Activated T-cell treated with anti-CD3 and anti-CD28 coated beads for 24 hours (primary cell): ENCODE results near the gene OXT.
"Not testable (repeated sequence)": the region's sequence is repeated elsewhere in the genome, so short reads cannot be mapped to it uniquely, and the experiment has no call there.

Experiments used
- DNase-seq: peaks from one replicate; pipeline ENCODE4 v3.0.0-alpha.2; 2020; ENCODE audit warnings: low read depth

The OXT gene

GRCh38 chr20:3071610-3072529 is at the start of gene OXT:
TSS of gene OXT (plus strand) at chr20:3071620. CDS start at chr20:3071656, 36 bp downstream.
- DNase-seq: peak; percentile 57

- DNase-seq: no peak
Observed at GRCh38 chr20:3021777-3022176, 49.6 kb upstream of the OXT start.

GRCh38 chr20:3022559-3023490 is 48.6 kb upstream of the OXT start:
- DNase-seq: not testable (repeated sequence)

- no peak for DNase-seq
Observed at GRCh38 chr20:3027987-3028386, 43.4 kb upstream of the OXT start.

GRCh38 chr20:3031524-3032147 is 39.8 kb upstream of the OXT start:
- DNase-seq: no peak

- no peak for DNase-seq
Observed at GRCh38 chr20:3032624-3033023, 38.8 kb upstream of the OXT start.

- DNase-seq: no peak
Observed at GRCh38 chr20:3037654-3038053, 33.8 kb upstream of the OXT start.

GRCh38 chr20:3038454-3038853 is 33.0 kb upstream of the OXT start:
- no peak for DNase-seq

GRCh38 chr20:3039426-3039825 is 32.0 kb upstream of the OXT start:
- no peak for DNase-seq

- DNase-seq: no peak
Observed at GRCh38 chr20:3040086-3040485, 31.3 kb upstream of the OXT start.

- DNase-seq: no peak
Observed at GRCh38 chr20:3041854-3042409, 29.5 kb upstream of the OXT start.

- DNase-seq: no peak
Observed at GRCh38 chr20:3042625-3043024, 28.8 kb upstream of the OXT start.

- no peak for DNase-seq
Observed at GRCh38 chr20:3043322-3043721, 28.1 kb upstream of the OXT start, which contains the start of gene GNRH2. TSS of gene GNRH2 (plus strand) at chr20:3043622. CDS start at chr20:3044415, 793 bp downstream.

- no peak for DNase-seq
Observed at GRCh38 chr20:3044336-3044965, 27.0 kb upstream of the OXT start.

GRCh38 chr20:3045042-3045815 is 26.2 kb upstream of the OXT start:
- no peak for DNase-seq

- peak; percentile 76 for DNase-seq
Observed at GRCh38 chr20:3045816-3046676, 25.4 kb upstream of the OXT start, which contains the start of gene MRPS26. TSS of gene MRPS26 (plus strand) at chr20:3046052. CDS start at chr20:3046069, 17 bp downstream.

- DNase-seq: no peak
Observed at GRCh38 chr20:3046677-3047462, 24.6 kb upstream of the OXT start.
